HG03025 (cell line): Measurements from ENCODE around the gene THSD7B.

Experiments
- ATAC-seq: cut with Tn5 transposase; IDR thresholded peaks from one replicate; pipeline ENCODE4 v1.9.1; 2021; ENCODE audit warnings: mild to moderate bottlenecking, moderate library complexity; ENCODE audit not compliant: unreplicated experiment, low FRiP score

THSD7B gene

DNA sequence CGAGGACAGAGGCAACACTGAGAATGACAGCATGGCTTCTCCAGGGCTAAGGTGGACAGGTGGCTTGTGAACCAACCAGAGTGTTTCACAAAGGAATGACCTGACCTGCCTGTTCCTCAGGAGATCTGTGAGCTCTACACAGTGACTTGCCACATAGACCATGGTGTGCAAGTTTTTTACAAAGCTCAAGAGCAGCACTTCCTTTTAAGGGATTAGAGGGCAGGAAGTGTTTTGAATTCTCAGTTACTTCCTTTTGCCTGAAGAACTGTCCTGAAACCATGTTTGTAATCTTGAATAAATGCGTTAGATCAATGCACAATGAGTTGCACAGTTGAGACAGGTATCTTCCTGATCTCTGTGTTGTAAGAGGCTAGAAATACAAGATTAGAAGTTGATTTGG lies 421.9 kb downstream of the THSD7B start:
- ATAC-seq = no peak

DNA sequence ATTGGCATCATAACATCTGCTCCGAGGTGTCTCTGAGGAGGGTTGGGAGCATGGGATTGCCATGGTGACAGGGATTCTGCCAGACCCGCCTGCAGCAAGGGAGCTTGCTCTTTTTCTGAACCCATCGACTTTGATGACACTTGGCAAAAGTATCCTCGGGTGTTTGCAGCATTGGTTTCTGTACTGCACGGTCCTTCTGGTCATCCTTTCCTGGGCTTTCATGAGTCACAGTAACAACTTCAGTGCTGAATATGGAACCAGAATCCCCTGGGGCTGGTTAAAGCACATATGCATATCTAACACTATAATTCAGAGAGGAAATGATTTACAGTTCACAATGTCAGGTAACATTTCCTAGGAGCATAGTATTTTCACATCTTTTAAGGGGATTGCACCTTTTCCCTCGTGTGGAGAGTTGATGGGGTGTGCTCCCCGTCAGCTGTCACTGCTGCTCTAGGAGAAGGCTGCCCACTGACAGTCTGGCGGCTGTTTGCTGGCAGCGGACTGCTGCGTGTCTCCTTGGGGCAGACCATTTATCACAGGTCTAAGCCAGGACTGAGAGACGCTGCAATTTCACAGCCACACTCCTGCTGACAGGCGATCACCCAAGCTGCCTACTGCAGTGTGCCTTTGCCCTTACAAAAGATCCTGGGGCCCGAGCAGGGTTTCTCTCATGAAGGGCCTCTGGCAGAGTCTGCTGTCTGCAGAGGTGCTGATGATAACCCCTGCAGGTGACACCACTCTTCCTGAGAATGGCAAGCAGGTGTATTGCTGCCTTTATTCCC lies 425.3 kb downstream of the THSD7B start:
- no peak for ATAC-seq

DNA sequence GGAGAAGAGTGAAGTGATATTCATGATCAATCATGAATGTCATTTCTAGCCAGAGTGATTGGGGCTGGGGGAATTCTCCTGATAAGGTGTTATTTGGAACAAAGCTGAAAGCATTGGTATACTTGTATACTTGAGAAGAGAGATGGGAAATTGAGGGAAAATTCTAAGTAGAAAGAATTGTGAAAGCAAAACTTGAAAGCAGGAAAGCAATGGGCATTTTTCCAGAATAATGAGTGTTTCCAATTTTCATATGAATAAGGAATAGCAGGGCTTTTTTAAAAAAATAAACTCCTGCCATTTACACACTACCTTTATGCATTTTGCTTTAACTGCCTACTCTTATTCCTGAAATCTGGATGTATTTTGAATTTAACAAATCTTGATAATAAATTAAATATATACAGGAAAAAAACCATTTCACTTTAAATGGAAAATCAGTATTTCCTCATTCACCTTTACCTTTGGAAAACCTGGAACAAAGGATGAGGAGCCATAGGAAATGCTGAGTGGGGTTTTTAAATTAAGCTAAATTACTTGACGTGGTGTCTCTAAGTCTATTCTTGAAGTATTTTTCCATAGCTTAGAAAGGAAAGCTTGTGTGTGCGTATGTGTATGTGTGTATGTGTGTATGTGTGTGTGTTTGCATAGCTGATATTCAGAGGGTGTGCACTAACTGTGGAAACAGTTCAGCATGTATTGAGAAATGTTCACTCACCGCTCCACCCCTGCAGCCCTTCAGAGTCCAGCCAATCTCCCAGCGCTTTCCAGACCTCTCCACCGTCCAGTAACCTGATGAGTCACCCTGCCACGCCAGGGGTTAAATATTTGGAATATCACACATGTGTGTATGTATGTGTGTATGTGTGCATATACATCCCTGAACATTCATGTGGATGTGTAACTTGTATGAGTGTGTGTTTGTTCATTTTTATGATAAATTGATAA lies 427.3 kb downstream of the THSD7B start:
- ATAC-seq = no peak

DNA sequence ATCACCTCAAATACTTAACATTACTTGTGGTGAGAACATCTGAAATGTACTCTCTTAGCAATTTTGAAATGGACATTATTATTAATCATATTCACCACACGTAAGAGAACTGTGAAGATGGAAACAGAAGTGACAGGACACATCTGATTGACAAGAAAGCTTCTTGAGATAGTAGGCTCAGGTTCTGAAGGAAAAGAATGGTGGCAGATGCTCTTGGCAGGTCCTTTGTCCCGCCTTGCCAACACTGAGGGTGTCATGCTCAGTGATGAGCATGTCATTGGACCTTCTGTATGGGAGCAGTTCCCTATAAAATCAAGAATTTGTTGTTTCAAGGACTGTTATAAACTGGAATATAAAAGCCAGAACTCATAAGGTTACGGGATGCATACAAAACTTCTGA lies 428.1 kb downstream of the THSD7B start:
- no peak for ATAC-seq

DNA sequence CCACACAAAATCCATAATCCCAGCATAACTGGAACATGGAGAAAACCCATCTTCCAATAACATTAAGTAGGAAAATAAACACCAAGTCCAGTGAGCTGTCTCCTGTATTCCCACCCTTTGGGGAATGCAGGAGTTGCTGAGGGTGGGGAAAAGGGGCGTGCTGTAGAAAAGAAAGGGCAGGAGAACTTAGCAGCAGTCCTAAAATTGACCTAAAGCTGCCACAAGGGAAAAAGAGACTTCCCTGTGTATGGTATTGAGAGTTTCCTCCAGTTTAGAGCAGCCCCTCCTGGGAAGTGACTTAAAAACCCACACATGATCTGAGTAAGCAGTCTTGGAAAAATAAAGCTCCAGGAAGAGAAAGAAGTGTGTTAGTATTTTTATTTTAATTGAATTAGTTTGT lies 428.8 kb downstream of the THSD7B start:
- ATAC-seq = no peak

DNA sequence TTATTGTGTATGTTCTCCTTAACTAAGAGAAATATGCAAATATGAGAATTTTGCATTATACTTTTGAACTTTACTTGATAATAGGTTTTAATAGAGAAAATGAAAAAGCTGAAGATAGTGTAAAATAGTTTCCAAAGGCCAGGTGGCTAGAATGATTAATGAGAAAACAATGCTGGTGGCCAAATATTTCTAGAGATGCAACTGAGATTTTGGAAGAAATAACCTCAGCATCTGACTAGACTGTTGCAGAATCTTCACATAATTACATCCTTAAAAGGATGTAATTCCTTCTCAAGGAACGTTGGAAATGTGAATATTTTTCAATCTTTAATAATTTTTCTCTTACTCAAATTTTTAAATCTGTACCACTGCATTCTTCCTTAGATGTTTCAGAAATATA lies 434.4 kb downstream of the THSD7B start:
- no peak for ATAC-seq

DNA sequence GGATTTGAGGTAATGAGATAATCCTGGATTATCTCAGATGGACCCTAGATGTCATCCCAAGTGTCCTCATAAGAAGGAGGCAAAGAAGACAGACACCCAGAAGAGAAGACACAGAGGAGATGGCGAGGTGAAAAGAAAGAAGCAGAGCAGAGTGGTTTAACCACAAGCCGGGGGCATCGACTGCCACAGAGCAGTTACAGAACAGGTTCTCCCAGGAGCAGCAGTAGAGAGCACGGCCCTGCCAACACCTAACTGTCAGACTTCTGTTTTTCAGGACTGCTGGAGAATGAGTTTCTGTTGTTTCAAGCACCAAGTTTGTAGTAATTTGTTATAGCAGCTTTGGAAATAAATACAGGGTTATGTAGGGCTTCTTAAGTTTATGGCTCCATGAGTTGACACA lies 437.0 kb downstream of the THSD7B start:
- ATAC-seq = no peak

DNA sequence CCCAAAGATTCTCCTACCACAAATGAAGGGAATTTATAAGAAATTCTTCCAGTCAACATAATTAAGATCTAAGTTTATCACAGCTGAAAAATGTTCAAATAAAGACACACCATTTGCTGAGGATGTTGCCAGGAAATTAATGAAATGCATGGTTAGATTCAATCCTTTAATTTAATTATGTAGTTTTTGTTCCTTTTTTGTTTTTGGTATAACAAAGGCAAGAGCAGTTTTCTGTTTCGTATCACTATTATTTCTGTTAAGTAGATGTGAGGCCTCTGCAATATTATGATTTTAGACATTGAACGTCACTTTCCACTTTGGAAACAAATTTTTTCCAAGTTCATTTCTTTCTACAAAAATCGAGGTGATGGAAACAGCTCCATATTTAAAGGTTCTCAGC lies 440.0 kb downstream of the THSD7B start:
- ATAC-seq = no peak

DNA sequence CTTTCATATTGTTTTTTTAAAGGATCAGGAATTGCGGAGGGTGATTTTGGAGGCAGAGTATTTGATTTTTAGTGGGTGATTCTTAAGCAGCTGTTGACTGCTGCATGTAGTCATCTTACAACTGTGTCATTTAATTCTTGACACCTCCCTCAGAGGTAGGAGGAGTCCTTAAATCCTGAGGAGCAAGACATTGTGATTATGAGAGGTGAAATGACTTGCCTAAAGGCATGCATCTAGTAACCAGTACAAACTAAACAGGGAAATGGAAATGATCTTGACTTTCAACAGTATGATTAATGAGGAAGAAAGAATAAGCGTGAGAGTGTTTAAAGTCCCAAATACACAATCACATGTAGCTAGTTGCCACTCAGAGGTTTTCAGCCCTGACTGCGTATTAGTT lies 440.7 kb downstream of the THSD7B start:
- no peak for ATAC-seq

DNA sequence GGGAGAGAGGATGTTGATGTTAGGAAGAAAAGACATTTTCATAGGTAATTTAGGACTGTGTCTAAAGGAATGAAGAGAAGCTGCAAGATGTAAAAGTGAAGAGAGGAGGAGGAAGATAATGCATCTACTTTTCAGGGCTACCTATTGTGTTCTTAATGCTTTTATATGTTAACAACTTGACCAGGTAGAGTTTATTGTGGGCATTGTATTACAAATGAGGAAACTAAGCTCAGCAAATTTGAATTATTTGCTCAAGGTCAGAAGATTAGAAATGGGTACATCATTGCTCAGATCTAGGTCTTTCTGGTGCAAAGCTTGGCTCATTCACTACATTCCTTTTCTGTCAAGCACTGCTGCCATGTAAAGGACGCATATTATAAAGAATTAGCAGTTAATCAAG lies 441.7 kb downstream of the THSD7B start:
- no peak for ATAC-seq

DNA sequence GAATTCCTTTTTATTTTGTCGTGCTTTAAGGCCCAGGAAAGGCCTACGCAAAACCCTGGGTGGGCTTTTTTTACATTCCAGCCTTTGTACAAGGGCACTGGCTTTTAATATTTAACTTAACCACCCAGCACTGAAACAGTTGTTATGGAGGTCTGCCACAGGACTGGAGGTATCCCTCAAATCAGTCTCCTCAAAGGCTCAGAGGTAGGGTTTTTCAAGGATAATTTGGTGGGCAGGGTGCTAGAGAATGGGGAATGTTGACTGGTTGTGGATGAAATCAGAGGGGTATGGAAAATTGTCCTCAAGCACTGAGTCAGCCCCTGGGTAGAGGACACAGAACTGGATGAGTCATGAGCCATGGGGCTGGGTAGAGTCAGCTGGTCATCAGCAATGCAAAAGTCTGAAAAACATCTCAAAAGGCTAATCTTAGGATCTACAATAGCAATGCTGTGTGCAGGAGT lies 443.1 kb downstream of the THSD7B start:
- no peak for ATAC-seq

DNA sequence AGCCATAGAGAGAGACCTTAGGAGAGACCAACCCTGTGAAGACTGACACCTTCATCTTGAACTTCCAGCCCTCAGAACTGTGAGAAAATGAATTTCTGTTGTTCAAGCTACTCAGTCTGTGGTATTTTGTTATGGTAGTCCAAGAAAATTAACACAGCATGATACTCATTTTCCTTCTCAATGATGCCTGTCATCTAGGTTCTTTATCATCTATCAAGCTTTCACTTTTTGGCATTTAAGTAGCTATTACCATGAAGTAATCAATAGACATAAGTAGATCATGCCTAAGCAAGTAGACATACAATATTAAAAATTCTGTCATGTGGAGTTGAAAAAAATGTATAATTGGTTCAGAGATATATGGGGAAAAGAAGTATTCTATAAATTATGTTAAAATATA lies 444.7 kb downstream of the THSD7B start:
- ATAC-seq = no peak

DNA sequence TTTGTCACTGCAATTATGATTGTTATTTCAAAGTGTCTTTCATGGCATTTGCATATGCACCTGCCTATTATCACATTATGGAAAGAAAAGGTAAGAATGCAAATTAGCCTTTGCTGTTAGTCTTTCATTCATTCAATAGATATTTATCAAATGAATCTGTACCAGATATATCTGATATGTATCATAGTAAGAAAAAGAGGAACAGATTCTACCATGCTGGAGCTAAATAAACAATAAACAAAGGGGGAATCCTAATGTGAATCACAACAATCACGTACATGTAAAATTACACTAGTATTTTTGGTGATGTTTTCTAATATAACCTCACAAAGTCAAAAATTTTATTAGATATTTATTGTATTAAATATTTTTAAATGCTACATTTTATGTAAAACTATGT lies 446.4 kb downstream of the THSD7B start:
- no peak for ATAC-seq

DNA sequence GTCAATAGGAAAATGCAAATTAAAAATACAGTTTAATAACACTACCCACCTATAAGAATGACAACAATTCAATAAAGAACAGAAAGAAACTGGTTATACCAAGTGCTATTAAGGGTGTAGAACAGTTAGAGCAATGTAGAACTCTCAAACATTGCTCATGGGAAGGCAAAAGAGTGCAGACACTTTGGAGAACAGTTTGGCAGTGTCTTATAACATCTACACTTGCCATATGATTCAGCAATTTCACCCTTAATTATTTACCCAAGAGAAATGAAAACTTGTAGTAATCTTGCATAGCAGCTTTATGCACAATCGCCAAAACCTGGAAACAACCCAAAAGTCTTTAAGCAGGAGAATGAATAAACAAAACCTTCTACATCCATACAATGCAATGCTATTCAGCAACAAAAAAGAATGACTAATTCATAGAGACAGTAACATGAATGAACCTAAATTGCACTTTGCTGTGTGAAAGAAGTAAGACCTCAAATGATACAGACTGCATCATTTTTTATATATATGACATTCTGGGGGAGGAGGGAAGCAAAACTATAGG lies 455.2 kb downstream of the THSD7B start:
- no peak for ATAC-seq

DNA sequence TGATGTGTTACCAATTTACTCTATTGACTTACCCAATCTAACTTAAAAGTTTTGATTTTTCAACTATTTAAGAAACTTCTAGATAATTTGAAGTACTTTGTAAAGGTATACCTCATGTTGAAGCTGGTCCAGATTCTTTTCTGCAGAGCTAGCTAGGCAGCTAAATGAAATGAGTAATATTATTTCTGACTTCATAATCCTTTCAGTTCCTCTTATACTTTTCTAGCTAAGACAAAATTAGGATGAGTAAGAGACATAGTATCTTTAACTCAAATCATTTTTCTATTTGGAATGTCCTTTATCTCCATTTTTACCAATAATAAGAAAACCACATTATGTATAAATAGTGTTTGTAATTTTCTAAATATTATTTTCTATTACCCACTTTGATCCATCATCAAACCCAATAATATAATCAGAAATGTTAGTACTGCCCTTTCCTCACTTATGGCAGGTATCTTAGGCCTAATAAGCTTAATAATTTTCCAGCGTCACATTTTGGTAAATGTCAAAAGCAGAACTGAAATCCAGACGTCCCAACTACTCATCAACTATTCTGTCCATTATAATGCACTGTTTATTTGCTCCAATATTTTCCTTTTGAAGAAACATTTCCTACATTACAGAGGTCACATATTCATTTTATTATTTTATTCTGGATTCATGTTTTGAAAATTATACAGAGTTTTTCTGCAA lies 456.6 kb downstream of the THSD7B start:
- ATAC-seq = peak; percentile 67

DNA sequence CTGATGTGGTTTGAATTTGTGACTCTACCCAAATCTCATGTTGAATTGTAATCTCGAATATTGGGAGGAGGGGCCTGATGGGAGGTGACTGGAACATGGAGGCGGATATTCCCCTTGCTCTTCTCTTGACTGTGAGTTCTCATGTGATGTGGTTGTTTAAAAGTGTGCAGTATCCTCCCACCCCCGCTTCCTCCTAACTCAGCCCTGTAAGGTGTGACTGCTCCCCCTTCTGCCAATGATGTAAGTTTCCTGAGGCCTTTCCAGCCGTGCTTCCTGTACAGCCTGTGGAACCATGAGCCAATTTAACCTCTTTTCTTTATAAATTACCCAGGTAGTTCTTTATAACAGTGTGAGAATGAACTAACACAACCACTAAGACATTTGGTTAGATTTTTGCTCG lies 458.4 kb downstream of the THSD7B start:
- ATAC-seq = no peak

DNA sequence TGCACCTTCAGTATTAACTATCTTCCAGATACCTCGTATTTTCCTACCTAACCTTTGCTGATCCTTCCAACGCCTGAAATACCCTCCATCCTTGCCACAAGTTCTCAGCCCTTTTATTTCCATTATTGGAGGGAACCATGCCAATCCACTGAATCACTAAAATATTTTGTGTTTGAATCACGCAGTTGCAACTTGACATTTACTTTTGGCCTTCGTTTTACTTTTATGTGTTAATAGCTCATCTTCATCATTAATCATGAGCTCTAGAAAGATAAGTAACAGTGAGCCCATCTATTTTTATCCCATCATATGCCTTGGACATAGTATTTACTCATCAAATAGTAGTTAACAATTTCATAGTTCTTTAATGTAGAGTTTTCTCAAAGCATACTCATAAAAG lies 463.2 kb downstream of the THSD7B start:
- no peak for ATAC-seq

DNA sequence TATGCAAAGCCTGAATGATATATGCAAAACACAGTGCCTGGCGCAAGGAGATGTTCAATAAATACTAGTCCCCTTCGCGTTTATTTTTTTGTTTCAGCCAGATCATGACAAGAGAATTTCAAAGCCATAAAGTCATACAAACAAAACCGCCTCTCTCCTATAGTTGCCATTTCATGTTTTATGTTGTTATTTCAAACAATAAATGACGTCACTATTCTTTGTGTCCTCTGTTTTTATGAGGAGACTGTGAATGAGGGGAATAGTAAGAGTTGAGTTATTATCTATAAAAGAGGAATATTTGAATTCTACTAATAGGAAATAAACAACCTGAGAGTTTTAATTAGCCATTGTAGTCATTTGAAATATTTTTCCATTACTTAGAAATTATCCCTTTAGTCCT lies 464.5 kb downstream of the THSD7B start:
- no peak for ATAC-seq

DNA sequence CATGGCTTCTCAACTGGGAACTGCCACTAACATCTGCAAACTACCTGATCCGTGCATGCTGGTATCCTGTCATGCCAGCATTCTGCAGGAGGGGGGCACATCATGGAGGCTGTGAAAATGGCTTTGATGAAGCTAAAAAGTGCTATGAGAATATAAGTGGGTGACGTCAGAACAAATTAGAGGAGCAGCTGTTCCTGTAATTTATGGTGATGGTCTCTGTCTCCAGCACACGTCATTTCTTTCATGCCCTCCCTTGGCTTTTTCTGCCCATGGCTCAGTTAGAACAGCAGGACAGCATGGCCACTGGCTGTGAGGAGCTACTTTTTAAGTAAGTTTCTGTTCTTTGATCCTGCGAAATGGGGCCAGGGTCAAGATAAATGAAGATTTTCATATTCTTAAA lies 466.3 kb downstream of the THSD7B start:
- ATAC-seq = no peak

DNA sequence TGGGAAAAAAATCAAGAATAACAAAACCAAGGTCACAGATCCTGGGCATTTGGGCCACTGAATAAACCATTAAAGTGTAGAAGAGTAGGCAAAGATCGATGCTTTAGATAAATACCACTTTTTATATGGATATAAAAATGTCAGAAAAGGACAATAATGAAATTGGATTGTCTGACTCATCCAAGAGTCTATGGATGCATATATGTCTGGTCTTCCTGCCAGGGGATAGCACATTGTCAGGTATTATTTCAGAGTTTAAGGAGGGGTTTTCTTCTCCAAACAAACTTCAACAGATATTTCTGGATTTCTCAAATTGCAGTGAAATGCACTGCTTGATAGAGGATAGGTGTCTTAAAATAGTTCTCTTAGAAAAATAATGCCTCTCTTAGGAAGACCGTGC lies 466.7 kb downstream of the THSD7B start:
- ATAC-seq = no peak

DNA sequence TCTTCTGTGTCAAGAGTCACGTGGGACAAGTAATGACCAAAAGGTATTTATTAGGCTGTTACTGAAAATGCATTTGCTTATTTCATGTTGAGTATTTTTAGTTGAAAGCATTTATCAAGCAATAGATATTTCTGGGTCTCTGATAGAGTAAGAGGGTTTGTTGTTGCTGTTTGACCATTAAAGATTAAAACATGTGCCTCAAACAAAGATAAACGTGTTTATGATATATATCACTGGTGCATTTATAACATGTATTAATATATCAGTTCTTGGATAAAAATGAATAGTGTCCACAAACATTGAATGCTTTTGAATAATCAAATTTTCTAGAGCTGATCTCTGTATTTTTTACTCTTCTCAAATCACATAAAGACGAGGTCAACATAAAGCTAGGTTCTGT lies 467.7 kb downstream of the THSD7B start:
- no peak for ATAC-seq
